Lung (tissue), 12 donors: Measurements from ENCODE around the gene KRT78. TPM values are rescaled to one million over a fixed set of nuclear protein-coding genes. Genes with fewer than 3 reads are reported as not detected.

Experiments
- ATAC-seq: fragments of 200-7000 bp; cut with Tn5 transposase; one replicate; pipeline ENCODE4 v1.9.1; 2020; ENCODE audit warnings: moderate number of reproducible peaks; ENCODE audit not compliant: insufficient read depth, low FRiP score
- DNase-seq, 3 donors: peaks; one replicate each; pipeline ENCODE4 v3.0.0-alpha.2; 2013 to 2017
- H3K27ac ChIP-seq, 2 donors: one replicate each; pipeline ENCODE4 v1.5.1; 2013; ENCODE audit warnings: mild to moderate bottlenecking in 2 of 2, moderate library complexity in 2 of 2, control low read depth in 1 of 2, inconsistent platforms in 1 of 2, low read depth in 1 of 2, low read length in 1 of 2
- H3K27me3 ChIP-seq, 3 donors: one replicate each; pipeline ENCODE4 v1.5.1; 2013; ENCODE audit warnings: low read length in 2 of 3; ENCODE audit not compliant: control insufficient read depth in 3 of 3, insufficient read depth in 3 of 3
- H3K36me3 ChIP-seq, 4 donors: one replicate each; pipeline ENCODE4 v1.5.1; 2013; ENCODE audit warnings: low read length in 4 of 4, mild to moderate bottlenecking in 1 of 4, moderate library complexity in 1 of 4; ENCODE audit not compliant: control insufficient read depth in 4 of 4, insufficient read depth in 4 of 4
- H3K4me1 ChIP-seq, 5 donors: one replicate each; pipeline ENCODE4 v1.5.1; 2013; ENCODE audit warnings: low read length in 5 of 5, mild to moderate bottlenecking in 2 of 5, moderate library complexity in 1 of 5; ENCODE audit not compliant: control insufficient read depth in 5 of 5, insufficient read depth in 5 of 5
- H3K4me3 ChIP-seq: one replicate; pipeline ENCODE4 v1.5.1; 2013; ENCODE audit warnings: mild to moderate bottlenecking, control low read depth, moderate library complexity
- H3K9ac ChIP-seq, 2 donors: one replicate each; pipeline ENCODE4 v1.5.1; 2013; ENCODE audit warnings: low read length in 2 of 2, control low read depth in 1 of 2; ENCODE audit not compliant: insufficient read depth in 1 of 2
- H3K9me3 ChIP-seq, 4 donors: one replicate each; pipeline ENCODE4 v1.5.1; 2013; ENCODE audit warnings: low read length in 3 of 4, mild to moderate bottlenecking in 1 of 4, moderate library complexity in 1 of 4; ENCODE audit not compliant: control insufficient read depth in 4 of 4, insufficient read depth in 3 of 4
- CTCF ChIP-seq: IDR thresholded peaks from 2 replicates; pipeline ENCODE4 v1.5.1; 2012; ENCODE audit warnings: mild to moderate bottlenecking; ENCODE audit errors: control extremely low read depth, extremely low read depth
- WGBS, 2 donors: extraction: QIAGEN DNeasy Blood & Tissue Kit; methylation state at CpG; one replicate each; pipeline ENCODE4 v1.1.7; 2013; 5-methylcytosine and 5-hydroxymethylcytosine counted together
- polyA plus RNA-seq, 2 donors: library from polyadenylated mRNA; stranded (reverse); fragments of 200-250 nt; gene quantifications; one replicate each; pipeline ENCODE4 v1.2.1, GENCODE V29; 2013
- total RNA-seq, 2 donors: library from RNA; depleted of rRNA in 1 of 2; stranded (reverse); fragments of >200 nt in 1 of 2; gene quantifications; one replicate each; pipeline ENCODE4 v1.2.1, GENCODE V29; 2014 to 2021
- donor health status: control.
- donor health status: control.
- donor health status: Bipolar disorder and iron deficiency.
- donor health status: healthy.
- donor health status: DM: yes; HTN: yes; CAD: no.

The KRT78 gene
- total and polyA plus RNA-seq, 4 donors, result 0.02 to 0.65 TPM; not detected in 2

- Histone ChIP-seq H3K36me3 (no peaks in the 10 kb centered on the region), H3K4me3 (no peak overlapping the region), H3K27ac (no peak overlapping the region), H3K4me1 (peaks cover 0 to 5% (median 0%) of the 10 kb centered on the region in 5 donors), H3K9me3 (peaks cover 0 to 3% (median 0%) of the 10 kb centered on the region in 4 donors), H3K27me3 (peaks cover 0 to 29% (median 3%) of the 10 kb centered on the region in 3 donors), H3K9ac (no peak overlapping the region)
- ATAC-seq (no peak), DNase-seq (peak in 1 of 3 donors; percentile 3)
- no peak for TF ChIP-seq CTCF
- 89 to 91% methylated on average over 11 of the region's 11 CpGs for WGBS, 2 donors
These were observed 21.9 kb downstream of the KRT78 start for GRCh38 chr12:52826611-52827498.

- TF ChIP-seq CTCF, result no peak
- DNase-seq (no peak), ATAC-seq (no peak)
- H3K9me3 ChIP-seq, result peaks cover 0 to 3% (median 0%) of the 10 kb centered on the region in 4 donors
- H3K27ac ChIP-seq, result no peak overlapping the region
- no peak overlapping the region for H3K9ac ChIP-seq
- WGBS, 2 donors, result 72 to 79% methylated on average over 4 of the region's 4 CpGs
- no peaks in the 10 kb centered on the region for H3K36me3 ChIP-seq
- H3K4me1 ChIP-seq, result peaks cover 0 to 5% (median 0%) of the 10 kb centered on the region in 5 donors
- no peak overlapping the region for H3K4me3 ChIP-seq
- peaks cover 3 to 32% (median 3%) of the 10 kb centered on the region in 3 donors for H3K27me3 ChIP-seq
These were observed 22.8 kb downstream of the KRT78 start for GRCh38 chr12:52825961-52826360.

GRCh38 chr12:52824741-52825410, 23.9 kb downstream of the KRT78 start:
- ATAC-seq (no peak), DNase-seq (no peak)
- TF ChIP-seq CTCF, result no peak
- peaks cover 0 to 5% (median 0%) of the 10 kb centered on the region in 5 donors for H3K4me1 ChIP-seq
- no peaks in the 10 kb centered on the region for H3K36me3 ChIP-seq
- no peak overlapping the region for H3K9ac ChIP-seq
- no peak overlapping the region for H3K4me3 ChIP-seq
- 88 to 94% methylated on average over 5 of the region's 5 CpGs for WGBS, 2 donors
- H3K9me3 ChIP-seq, result peaks cover 0 to 3% (median 0%) of the 10 kb centered on the region in 4 donors
- H3K27ac ChIP-seq, result no peak overlapping the region
- H3K27me3 ChIP-seq, result peaks cover 3 to 32% (median 3%) of the 10 kb centered on the region in 3 donors
